Skin of body (tissue), 2 donors: Measurements from ENCODE around the gene MRPL36. TPM values are rescaled to one million over a fixed set of nuclear protein-coding genes. Genes with fewer than 3 reads are reported as not detected.
A peak's percentile ranks its signal among the peaks of the same experiment; 100 is the strongest.
"Not testable (repeated sequence)": the region's sequence is repeated elsewhere in the genome, so short reads cannot be mapped to it uniquely, and the experiment has no call there.

ENCODE experiments used
- DNase-seq: peaks from one replicate; lab custom pipeline; 2025; lab: John Stamatoyannopoulos, UW
- total RNA-seq: library from RNA; depleted of rRNA; stranded (reverse); fragments of >200 nt; gene quantifications from one replicate; pipeline ENCODE4 v1.2.3, GENCODE V29; 2014

MRPL36 gene
- total RNA-seq, 1 donor from 2014 or later: 23.1 TPM

- DNase-seq: no peak
Observed at GRCh38 chr5:1815881-1816292, 16.2 kb upstream of the MRPL36 start.

- DNase-seq: no peak
Observed at GRCh38 chr5:1815071-1815786, 15.6 kb upstream of the MRPL36 start.

- DNase-seq: no peak
Observed at GRCh38 chr5:1814183-1815020, 14.8 kb upstream of the MRPL36 start.

GRCh38 chr5:1810581-1811101 is 11.0 kb upstream of the MRPL36 start:
- no peak for DNase-seq

GRCh38 chr5:1809416-1810035 is 9.9 kb upstream of the MRPL36 start:
- DNase-seq: no peak

- no peak for DNase-seq
Observed at GRCh38 chr5:1808439-1808838, 8.8 kb upstream of the MRPL36 start.

GRCh38 chr5:1807451-1808185 is 8.0 kb upstream of the MRPL36 start:
- DNase-seq: no peak

- no peak for DNase-seq
Observed at GRCh38 chr5:1806974-1807373, 7.3 kb upstream of the MRPL36 start.

- DNase-seq: no peak
Observed at GRCh38 chr5:1806199-1806598, 6.6 kb upstream of the MRPL36 start.

- no peak for DNase-seq
Observed at GRCh38 chr5:1805736-1806135, 6.1 kb upstream of the MRPL36 start.

- DNase-seq: no peak
Observed at GRCh38 chr5:1805326-1805725, 5.7 kb upstream of the MRPL36 start.

GRCh38 chr5:1804001-1804690 is 4.5 kb upstream of the MRPL36 start:
- DNase-seq: no peak

- DNase-seq: no peak
Observed at GRCh38 chr5:1803192-1803591, 3.6 kb upstream of the MRPL36 start.

- DNase-seq: no peak
Observed at GRCh38 chr5:1801967-1802295, 2.3 kb upstream of the MRPL36 start.

- DNase-seq: no peak
Observed at GRCh38 chr5:1801222-1801966, 1.8 kb upstream of the MRPL36 start, which contains the start of gene NDUFS6. TSS of gene NDUFS6 (plus strand) at chr5:1801407. CDS start at chr5:1801418, 11 bp downstream.

GRCh38 chr5:1800472-1801221 is 1.0 kb upstream of the MRPL36 start:
- peak; percentile 16 for DNase-seq

GRCh38 chr5:1799110-1799601 is 481 bp downstream of the MRPL36 start:
- DNase-seq: no peak

GRCh38 chr5:1798589-1798988 is 1.0 kb downstream of the MRPL36 start:
- not testable (repeated sequence) for DNase-seq

GRCh38 chr5:1797855-1798254 is 1.8 kb downstream of the MRPL36 start:
- no peak for DNase-seq
